KOPT-K1 (cell line): ENCODE measurements around the gene SCAF1.
"Not testable (repeated sequence)": the region's sequence is repeated elsewhere in the genome, so short reads cannot be mapped to it uniquely, and the experiment has no call there.

Source experiments
- H3K27ac ChIP-seq: fragments of 200-600 bp; sonication (generic); 2 replicates; pipeline ENCODE4 v1.5.1; 2016; ENCODE audit warnings: antibody characterized with exemption, mild to moderate bottlenecking, low read depth, low read length; ENCODE audit not compliant: poor library complexity, severe bottlenecking
- H3K36me3 ChIP-seq: fragments of 200-600 bp; sonication (generic); 2 replicates; pipeline ENCODE4 v1.5.1; 2017; ENCODE audit warnings: antibody characterized with exemption, mild to moderate bottlenecking, low read length, moderate library complexity; ENCODE audit not compliant: insufficient read depth
- H3K9me3 ChIP-seq: fragments of 200-600 bp; sonication (generic); 2 replicates; pipeline ENCODE4 v1.5.1; 2017; ENCODE audit warnings: antibody characterized with exemption, low read length, mild to moderate bottlenecking; ENCODE audit not compliant: insufficient read depth, poor library complexity, severe bottlenecking

Gene SCAF1

GRCh38 chr19:49601482-49602038 is 40.4 kb upstream of the SCAF1 start:
- Histone ChIP-seq H3K9me3 (no peaks in the 10 kb centered on the region), H3K27ac (no peak overlapping the region), H3K36me3 (peaks cover 97% of the 10 kb centered on the region)

- Histone ChIP-seq H3K9me3 (no peaks in the 10 kb centered on the region), H3K36me3 (peaks cover 97% of the 10 kb centered on the region), H3K27ac (no peak overlapping the region)
Observed at GRCh38 chr19:49602806-49603205, 39.2 kb upstream of the SCAF1 start.

GRCh38 chr19:49605605-49606004 is 36.4 kb upstream of the SCAF1 start:
- Histone ChIP-seq H3K27ac (no peak overlapping the region), H3K9me3 (no peaks in the 10 kb centered on the region), H3K36me3 (peaks cover 97% of the 10 kb centered on the region)

GRCh38 chr19:49609499-49610092 is 32.4 kb upstream of the SCAF1 start:
- Histone ChIP-seq H3K27ac (no peak overlapping the region), H3K9me3 (no peaks in the 10 kb centered on the region), H3K36me3 (peaks cover 93% of the 10 kb centered on the region)

- Histone ChIP-seq H3K9me3 (peaks cover 7% of the 10 kb centered on the region), H3K36me3 (peaks cover 95% of the 10 kb centered on the region), H3K27ac (no peak overlapping the region)
Observed at GRCh38 chr19:49613374-49613773, 28.6 kb upstream of the SCAF1 start.

- Histone ChIP-seq H3K27ac (no peak overlapping the region), H3K9me3 (peaks cover 7% of the 10 kb centered on the region), H3K36me3 (peaks cover 94% of the 10 kb centered on the region)
Observed at GRCh38 chr19:49614096-49614833, 27.7 kb upstream of the SCAF1 start.

GRCh38 chr19:49615861-49616260 is 26.1 kb upstream of the SCAF1 start:
- Histone ChIP-seq H3K9me3 (peaks cover 7% of the 10 kb centered on the region), H3K36me3 (peaks cover 93% of the 10 kb centered on the region), H3K27ac (no peak overlapping the region)

- peaks cover 88% of the 10 kb centered on the region for H3K36me3 ChIP-seq
- peaks cover 7% of the 10 kb centered on the region for H3K9me3 ChIP-seq
- H3K27ac ChIP-seq = no peak overlapping the region
Observed at GRCh38 chr19:49616532-49616931, 25.5 kb upstream of the SCAF1 start.

- Histone ChIP-seq H3K27ac (no peak overlapping the region), H3K36me3 (peaks cover 93% of the 10 kb centered on the region), H3K9me3 (peaks cover 7% of the 10 kb centered on the region)
Observed at GRCh38 chr19:49616945-49617344, 25.1 kb upstream of the SCAF1 start.

GRCh38 chr19:49617860-49618259 is 24.1 kb upstream of the SCAF1 start:
- peaks cover 87% of the 10 kb centered on the region for H3K36me3 ChIP-seq
- not testable (repeated sequence) for H3K9me3 ChIP-seq, H3K27ac ChIP-seq

GRCh38 chr19:49624967-49625910 is 16.8 kb upstream of the SCAF1 start:
- H3K9me3 ChIP-seq = no peaks in the 10 kb centered on the region
- H3K36me3 ChIP-seq = peaks cover 77% of the 10 kb centered on the region
- H3K27ac ChIP-seq = no peak overlapping the region

GRCh38 chr19:49626226-49626625 is 15.8 kb upstream of the SCAF1 start:
- Histone ChIP-seq H3K9me3 (no peaks in the 10 kb centered on the region), H3K36me3 (peaks cover 71% of the 10 kb centered on the region)

GRCh38 chr19:49629659-49630058 is 12.3 kb upstream of the SCAF1 start:
- H3K27ac ChIP-seq = no peak overlapping the region
- no peaks in the 10 kb centered on the region for H3K9me3 ChIP-seq
- H3K36me3 ChIP-seq = peaks cover 46% of the 10 kb centered on the region

More at GRCh38 chr19:49626226-49626625, 15.8 kb upstream of the SCAF1 start:
- H3K27ac ChIP-seq = no peak overlapping the region

- H3K36me3 ChIP-seq = peaks cover 34% of the 10 kb centered on the region
- no peak overlapping the region for H3K27ac ChIP-seq
- H3K9me3 ChIP-seq = no peaks in the 10 kb centered on the region
Observed at GRCh38 chr19:49631014-49631588, 10.9 kb upstream of the SCAF1 start.
